Measurements from ENCODE around the gene RIN1. TPM values are rescaled to one million over a fixed set of nuclear protein-coding genes. Genes with fewer than 3 reads are reported as not detected.

RIN1 gene
- total and polyA plus RNA-seq, 9 of the 15 experiments (the other 6 are each of a cell fraction or from before 2014, with no cell fraction given), result 0.01 to 1.2 (median 0.45) TPM; not detected in 1

DNA sequence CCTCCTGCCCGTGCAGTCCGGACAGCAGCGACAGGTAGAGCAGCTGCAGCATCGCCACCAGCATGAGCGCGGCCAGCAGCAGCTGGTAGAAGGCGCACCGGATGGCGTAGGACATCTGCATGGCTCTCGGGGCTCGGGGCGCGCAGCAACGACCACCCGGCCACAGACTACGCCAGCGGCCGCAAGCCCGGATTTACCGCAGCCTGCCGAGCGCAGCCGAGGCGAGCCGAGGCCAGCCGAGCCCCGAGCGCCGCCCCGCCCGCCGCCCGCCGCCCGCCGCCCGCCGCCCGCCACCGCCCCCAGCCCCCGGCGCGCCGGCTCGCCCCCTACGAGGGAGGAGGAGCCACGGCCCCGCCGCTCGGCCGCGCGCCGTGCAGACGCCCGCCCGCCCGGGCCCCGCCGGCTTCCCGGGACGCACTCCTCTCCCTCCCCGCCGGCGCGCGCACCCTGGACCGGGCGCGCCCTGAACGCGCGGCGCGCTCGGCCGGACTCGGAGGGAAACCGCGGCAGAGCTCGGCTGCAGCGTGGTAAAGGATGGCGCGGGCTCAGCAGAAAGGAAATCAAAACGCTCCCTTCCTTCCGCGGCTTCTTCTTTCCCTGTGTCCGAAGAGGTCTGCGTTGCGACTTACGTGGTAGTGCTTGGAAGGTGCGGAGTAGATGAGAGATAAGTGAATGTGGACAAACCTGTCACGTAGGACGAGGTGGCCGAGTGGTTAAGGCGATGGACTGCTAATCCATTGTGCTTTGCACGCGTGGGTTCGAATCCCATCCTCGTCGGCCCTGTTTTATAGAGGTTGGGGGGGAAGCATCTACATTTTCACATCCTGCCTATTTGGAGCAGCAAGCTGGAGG, 11.4 kb upstream of the RIN1 start, which contains the start of gene B4GAT1 (continued):
- TF ChIP-seq ZBTB49 (CRISPR knock-in tag; IDR thresholded peaks at IDR 0.05; ENCODE audit: borderline replicate concordance) (no peak), RB1 (IDR thresholded peaks at IDR 0.05; ENCODE audit: low read depth) (peak; percentile 80; the same call in 1 of the 2 replicates), RAD21 (CRISPR knock-in tag; conservative IDR thresholded peaks at IDR 0.05 in 1 of 2, IDR thresholded peaks at IDR 0.05 in 1 of 2) (no peak), FOXP4 (CRISPR knock-in tag; IDR thresholded peaks at IDR 0.05; ENCODE audit: borderline replicate concordance) (no peak), TBP (optimal IDR thresholded peaks at IDR 0.05; ENCODE audit: low read depth, low read length) (peak; percentile 100), KDM2B (CRISPR knock-in tag; IDR thresholded peaks at IDR 0.05) (0 out of 2 replicates have a peak, but pooled peaks have one; percentile 76), L3MBTL2 (IDR thresholded peaks at IDR 0.05) (peak; percentile 81), NRF1 (conservative IDR thresholded peaks at IDR 0.05 in 1 of 2, IDR thresholded peaks at IDR 0.05 in 1 of 2) (peak; percentile 55 to 69), AFF4 (CRISPR knock-in tag; IDR thresholded peaks at IDR 0.05) (peak; percentile 12; the same call in 1 of the 2 replicates), ESRRA (IDR thresholded peaks at IDR 0.05; ENCODE audit: borderline replicate concordance, low read depth) (peak; percentile 40; the same call in 1 of the 2 replicates), TRIM24 (IDR thresholded peaks at IDR 0.05) (peak in 1 of 2 experiments; percentile 55; a peak in 1 of 4 replicates), RBFOX2 (IDR thresholded peaks at IDR 0.05; ENCODE audit: low read depth, low read length) (peak; percentile 71), KLF6 (CRISPR knock-in tag; IDR thresholded peaks at IDR 0.05; ENCODE audit: borderline replicate concordance) (no peak), USF2 (CRISPR knock-in tag; IDR thresholded peaks at IDR 0.05) (no peak)
- TF ChIP-seq, protein P1, sequence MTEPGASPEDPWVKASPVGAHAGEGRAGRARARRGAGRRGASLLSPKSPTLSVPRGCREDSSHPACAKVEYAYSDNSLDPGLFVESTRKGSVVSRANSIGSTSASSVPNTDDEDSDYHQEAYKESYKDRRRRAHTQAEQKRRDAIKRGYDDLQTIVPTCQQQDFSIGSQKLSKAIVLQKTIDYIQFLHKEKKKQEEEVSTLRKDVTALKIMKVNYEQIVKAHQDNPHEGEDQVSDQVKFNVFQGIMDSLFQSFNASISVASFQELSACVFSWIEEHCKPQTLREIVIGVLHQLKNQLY (CRISPR knock-in tag; conservative IDR thresholded peaks at IDR 0.05), result peak in 1 of 2 experiments; percentile 29; a peak in 1 of 4 replicates

All from K562 (cell line).